ENCODE measurements around the gene PTPRF.

The PTPRF gene

GRCh38 chr1:43513471-43514173 is 17.1 kb upstream of the PTPRF start:
- DNase-seq (ENCODE audit: low spot score): no peak

GRCh38 chr1:43518935-43519686 is 11.6 kb upstream of the PTPRF start:
- DNase-seq (ENCODE audit: low spot score): no peak

GRCh38 chr1:43520100-43520778 is 10.4 kb upstream of the PTPRF start:
- DNase-seq (ENCODE audit: low spot score): no peak

GRCh38 chr1:43521078-43521477 is 9.6 kb upstream of the PTPRF start:
- DNase-seq (ENCODE audit: low spot score): no peak

- no peak for DNase-seq (ENCODE audit: low spot score)
These were observed 8.9 kb upstream of the PTPRF start for GRCh38 chr1:43521756-43522155.

- no peak for DNase-seq (ENCODE audit: low spot score)
These were observed 8.3 kb upstream of the PTPRF start for GRCh38 chr1:43522431-43522775.

- peak; percentile 68 for DNase-seq (ENCODE audit: low spot score)
These were observed 7.8 kb upstream of the PTPRF start for GRCh38 chr1:43522776-43523480.

- DNase-seq (ENCODE audit: low spot score): no peak
These were observed 5.9 kb upstream of the PTPRF start for GRCh38 chr1:43524804-43525203.

GRCh38 chr1:43526002-43526401 is 4.7 kb upstream of the PTPRF start:
- peak; percentile 52 for DNase-seq (ENCODE audit: low spot score)

GRCh38 chr1:43527111-43527878 is 3.4 kb upstream of the PTPRF start:
- no peak for DNase-seq (ENCODE audit: low spot score)

- peak; percentile 90 for DNase-seq (ENCODE audit: low spot score)
These were observed 1.4 kb upstream of the PTPRF start for GRCh38 chr1:43529206-43529731.

- peak; percentile 72 for DNase-seq (ENCODE audit: low spot score)
These were observed 623 bp downstream of the PTPRF start for GRCh38 chr1:43531107-43531905.

GRCh38 chr1:43531906-43532584 is 1.4 kb downstream of the PTPRF start:
- DNase-seq (ENCODE audit: low spot score): no peak

GRCh38 chr1:43532716-43533115 is 2.0 kb downstream of the PTPRF start:
- no peak for DNase-seq (ENCODE audit: low spot score)

- DNase-seq (ENCODE audit: low spot score): no peak
These were observed 2.9 kb downstream of the PTPRF start for GRCh38 chr1:43533584-43533983.

- no peak for DNase-seq (ENCODE audit: low spot score)
These were observed 3.6 kb downstream of the PTPRF start for GRCh38 chr1:43534256-43534655.

- DNase-seq (ENCODE audit: low spot score): no peak
These were observed 5.6 kb downstream of the PTPRF start for GRCh38 chr1:43536196-43536863.

GRCh38 chr1:43536864-43537358 is 6.2 kb downstream of the PTPRF start:
- no peak for DNase-seq (ENCODE audit: low spot score)

GRCh38 chr1:43537423-43538142 is 6.9 kb downstream of the PTPRF start:
- no peak for DNase-seq (ENCODE audit: low spot score)
